Fibroblast of the conjunctiva (primary cell): ENCODE results near the gene IL21.

Experiments
- DNase-seq: peaks from one replicate; pipeline ENCODE4 v3.0.0-alpha.2; 2010; ENCODE audit warnings: low read depth

IL21 gene

DNA sequence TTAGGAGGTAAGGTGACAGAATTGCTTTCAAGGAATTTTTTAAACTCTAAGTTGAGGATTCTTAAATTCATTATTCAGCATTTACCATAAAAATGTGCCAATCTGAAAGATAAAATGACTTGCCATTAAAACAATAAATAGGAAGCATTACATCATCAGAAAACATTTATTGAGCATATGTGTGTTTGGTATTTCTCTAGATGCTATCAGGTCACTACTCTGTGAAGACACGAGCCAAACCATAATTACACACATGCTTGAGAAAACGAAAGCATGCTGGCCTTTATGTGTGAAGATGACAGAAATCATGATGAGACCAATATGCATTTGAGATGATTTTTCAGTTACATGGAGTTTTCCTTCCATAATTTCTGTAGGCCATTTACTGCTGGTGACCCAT is 12.3 kb upstream of the IL21 start:
- no peak for DNase-seq

DNA sequence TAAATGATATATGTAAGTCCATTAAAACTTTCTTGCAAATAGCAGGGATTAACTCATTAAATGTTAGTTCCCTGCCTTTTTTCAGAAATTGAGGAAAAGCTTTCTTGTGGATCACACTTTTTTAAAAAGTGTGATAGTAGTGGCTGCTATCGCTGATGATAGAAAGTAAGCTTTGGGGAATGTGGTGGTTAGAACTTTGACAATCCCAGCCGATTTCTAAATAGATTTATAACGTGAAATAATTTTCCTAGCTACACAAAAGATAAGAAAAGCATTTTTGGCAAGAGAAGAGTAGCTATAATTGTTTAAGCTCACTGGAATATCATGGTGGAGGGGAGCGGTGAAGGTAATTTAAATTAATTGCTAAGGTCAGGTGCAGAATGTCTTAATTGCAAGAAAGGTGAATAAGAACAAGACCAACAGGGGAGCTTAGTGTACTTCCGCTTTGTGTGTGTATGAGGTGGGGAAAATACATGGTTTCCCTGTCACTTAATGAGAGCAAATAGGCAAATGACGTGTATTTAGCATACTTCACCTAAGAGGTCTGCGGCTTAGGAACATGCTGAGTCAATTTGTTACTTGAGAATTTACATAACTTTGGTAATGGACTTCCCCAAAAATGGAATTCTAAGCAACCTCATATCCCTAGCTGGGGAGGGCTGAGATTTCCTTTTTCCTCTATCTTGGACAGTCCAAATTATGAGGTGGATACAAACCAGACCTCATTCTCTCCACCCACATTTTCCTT is 11.7 kb upstream of the IL21 start:
- DNase-seq: no peak

DNA sequence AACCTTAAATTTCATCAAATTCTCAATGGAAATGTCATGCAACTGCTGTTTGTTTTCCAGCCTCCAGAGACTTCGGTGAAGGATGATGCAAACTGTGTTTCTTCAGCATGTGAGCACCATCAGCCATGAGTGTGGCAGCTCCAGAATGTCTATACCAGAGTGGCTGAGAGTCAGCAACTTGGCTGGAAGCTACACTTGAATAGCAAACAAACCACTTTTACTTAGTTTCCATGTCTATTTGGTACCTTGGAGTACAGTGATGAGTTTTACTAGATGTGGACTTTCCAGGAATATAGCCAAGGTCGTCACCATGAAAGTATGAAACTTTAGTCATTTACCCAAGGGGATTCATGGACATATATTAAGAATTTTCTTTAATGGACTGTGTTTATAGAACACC is 4.3 kb upstream of the IL21 start:
- DNase-seq: peak; percentile 4

DNA sequence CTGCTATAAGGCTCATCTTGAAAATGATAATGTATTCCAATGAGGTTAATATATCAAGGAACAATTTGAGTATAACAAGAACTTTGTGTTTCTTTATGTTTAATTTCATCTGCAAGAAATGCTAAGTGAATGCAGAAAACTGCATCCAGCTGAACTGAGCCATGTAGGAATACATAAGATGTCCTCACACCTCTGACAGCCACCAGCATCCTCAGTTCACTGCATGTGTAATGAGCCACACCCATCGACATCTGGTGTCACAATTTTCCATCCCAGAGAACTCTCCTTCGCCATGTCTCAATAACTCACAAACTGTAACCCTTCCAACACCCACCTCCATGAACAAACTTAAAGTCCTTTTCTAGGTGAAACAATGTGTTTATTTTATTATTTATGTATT is 3.3 kb upstream of the IL21 start:
- no peak for DNase-seq

DNA sequence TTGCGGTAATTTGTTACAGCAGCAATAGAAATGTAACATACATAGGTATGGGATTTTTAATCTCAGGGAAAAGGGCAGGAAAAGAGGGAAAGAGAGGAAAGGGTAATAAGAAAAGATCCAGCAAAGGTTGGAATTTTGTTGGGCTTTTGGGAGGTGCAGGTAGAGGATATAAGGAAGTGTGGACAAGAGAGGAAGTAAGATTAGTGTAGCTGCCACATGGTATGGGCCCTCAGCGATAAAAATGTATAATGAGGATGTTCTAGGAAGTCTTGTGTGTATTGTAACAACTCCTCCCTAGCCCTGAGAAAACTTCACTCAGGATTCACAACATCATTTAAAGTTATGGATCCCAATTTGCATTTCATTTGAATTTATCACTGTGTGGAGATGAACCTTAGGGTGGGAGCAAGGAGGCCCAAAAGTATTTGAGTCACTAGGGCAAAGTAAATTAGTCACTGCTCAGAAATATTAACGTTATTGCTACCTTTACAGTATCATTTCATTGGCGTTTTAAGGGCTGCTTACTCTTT is 2.8 kb upstream of the IL21 start:
- no peak for DNase-seq

DNA sequence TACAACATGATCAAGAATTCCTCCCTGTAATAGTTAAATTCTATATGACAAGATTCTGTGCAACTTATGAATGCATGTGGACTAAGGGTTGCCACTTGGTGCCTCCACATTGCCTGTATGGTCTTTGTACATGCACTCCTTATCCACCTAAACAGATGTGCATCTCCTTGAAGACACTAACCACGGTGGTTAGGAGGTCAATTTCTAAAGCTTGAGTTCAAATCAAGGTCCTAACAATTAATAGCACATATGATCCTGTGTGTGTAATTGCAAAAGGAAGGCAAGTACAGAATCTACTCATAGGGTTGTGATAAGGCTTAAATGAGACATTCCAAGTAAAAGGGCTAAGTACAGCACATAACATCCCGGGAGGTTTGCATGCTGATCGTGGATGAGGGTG is 1.5 kb upstream of the IL21 start:
- DNase-seq: no peak

DNA sequence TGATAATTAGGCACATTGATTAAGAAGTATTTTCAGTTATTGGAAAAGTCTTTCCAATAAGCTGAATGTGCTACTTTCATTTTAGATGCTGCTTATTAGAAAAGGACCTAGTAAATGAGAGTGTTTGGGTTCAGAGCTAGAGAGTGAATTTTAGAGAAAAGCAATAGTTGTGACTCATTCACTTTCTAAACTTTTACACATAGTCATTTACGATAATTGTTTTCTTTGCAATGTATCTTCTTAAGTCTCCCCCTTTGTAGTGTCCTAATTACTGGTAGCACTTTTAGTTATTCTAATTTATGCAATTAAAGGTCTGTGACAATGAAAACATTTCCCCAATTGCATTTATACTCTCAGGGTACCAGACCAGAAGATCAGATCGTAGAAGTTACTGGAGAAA is 1.3 kb downstream of the IL21 start:
- DNase-seq: no peak

DNA sequence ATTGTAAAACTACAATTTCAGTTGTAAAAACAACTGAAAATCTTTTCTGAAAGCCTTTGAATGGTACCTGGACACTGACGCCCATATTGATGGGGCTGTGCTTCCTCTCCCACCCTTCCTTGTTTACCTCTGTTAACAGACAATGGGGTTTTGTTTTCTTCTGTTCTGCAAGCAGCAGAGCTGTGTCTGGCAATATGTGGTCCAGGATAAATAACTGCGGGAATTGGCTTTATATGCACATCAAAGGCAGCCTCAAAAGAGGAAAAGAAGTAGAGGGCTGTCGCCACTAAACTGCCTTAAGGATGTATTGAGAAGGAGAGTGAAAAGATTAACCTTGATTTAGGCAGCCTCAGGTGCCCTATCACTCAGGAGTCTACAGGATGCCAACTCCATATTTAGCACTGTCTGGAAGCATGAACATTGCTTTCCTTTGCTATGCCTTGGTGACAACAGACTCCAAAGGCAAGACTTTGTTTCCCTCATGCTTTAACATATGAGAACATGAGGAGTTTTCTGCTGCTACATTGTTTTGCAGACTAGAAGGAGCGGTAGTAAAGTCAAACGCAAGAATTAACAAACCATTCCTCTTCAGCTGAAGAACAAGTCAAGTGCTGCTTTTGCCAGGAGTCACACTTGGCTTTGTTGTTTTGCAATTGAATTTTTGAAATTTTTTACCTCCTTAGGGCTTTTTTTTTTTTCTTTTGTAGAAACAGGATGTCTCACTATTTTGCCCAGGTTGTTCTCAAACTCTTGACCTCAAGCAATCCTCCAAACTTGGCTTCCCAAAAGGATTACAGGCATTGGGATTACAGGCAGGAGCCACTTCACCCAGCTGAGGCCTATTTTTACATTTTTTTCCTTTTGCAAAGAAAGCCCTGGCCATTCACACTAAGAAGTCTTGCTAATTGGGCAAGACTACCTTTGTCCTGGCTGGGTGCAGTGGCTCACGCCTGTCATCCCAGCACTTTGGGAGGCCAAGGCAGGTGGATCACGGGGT is 3.0 kb downstream of the IL21 start:
- no peak for DNase-seq

DNA sequence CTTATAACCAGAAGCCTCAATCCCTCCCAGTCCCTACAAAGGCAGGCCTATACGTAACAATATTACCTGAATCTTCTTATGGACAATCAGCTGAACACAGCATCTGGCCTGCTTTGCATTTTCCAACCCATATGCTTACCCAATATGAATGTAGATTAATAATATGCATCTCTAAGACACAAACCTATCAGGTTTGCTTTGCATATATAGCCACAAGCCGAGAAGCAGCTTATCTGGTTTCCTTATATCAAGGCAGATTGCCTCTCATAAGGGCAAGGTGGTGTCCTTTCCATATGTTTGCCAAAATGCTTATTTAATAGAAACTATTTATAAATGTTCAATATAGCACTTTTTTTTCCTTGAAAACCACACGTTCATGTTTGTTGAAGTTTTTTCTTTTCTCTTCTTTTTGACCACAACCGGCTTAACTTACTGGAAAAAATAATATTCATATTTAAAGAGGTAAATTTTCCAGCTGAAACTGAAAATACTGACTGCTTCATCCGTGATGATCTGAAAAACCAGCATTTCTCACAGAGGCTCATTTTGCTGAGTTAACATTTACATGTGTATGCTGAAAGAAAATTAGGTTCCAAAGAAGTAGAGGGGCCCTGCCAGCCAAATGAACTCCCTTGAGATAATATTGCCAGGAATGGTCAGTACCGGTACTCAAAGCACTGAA is 3.8 kb downstream of the IL21 start:
- no peak for DNase-seq

DNA sequence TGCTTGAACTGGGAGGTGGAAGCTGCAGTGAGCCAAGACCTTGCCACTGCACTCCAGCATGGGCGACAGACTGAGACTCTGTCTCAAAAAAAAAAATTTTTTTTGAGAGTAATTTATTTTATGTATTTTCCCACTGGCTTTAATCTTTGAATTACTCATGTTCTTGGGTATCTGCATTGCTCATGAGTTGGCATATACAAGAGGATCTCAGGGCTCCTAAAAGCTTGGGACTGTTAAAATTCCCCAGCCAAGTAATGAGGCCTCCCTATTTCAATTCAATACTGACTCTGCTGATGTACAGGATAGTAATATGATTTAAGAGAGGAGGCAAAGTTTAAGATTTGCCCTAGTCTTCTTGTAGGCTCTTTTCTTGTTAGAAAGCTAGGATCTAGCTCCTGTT is 6.2 kb downstream of the IL21 start:
- no peak for DNase-seq

DNA sequence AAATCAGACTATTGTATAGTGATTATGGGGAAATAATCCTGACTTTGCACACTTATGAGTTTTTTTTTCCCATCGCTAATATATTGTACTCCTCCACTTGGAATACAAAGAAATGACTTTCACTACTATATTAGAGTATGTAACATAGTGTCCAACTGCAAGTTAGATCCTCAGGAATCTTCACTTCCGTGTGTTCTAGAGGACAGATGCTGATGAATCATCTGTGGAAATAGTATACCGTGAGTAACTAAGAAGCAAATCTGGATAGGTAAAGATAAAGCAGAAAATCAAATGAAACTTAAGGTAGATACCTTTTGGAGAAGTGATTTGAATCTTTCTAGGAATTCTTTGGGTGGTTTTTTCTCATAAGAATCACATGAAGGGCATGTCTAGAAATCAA is 8.3 kb downstream of the IL21 start:
- DNase-seq: no peak

DNA sequence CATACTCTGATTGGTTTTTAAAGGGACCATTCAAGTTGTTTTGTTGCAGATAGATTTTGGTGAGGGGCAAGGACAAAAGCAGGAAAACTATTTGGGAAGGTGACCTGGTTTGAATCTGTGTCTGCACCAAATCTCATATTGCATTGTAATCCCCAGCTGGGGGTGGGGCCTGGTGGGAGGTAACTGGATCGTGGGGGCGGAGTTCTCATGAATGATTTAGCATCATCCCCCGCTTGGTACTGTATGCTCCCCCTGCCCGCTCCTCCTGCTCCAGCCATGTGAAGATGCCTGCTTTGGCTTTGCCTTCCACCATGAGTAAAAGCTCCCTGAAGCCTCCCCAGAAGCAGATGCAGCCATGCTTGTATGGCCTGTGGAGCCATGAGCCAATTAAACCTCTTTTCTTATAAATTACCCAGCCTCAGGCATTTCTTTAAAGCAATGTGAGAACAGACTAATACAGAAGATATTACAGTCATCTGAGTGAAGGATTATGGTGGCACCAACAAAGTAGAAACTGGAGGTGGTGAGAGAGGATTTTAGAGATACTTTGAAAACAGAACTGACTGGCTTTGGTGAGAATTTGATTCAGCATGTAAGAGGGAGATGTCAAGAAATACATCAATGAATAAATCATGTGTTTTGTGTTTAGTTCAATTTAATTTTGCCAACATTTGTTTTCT is 14.4 kb downstream of the IL21 start:
- no peak for DNase-seq

DNA sequence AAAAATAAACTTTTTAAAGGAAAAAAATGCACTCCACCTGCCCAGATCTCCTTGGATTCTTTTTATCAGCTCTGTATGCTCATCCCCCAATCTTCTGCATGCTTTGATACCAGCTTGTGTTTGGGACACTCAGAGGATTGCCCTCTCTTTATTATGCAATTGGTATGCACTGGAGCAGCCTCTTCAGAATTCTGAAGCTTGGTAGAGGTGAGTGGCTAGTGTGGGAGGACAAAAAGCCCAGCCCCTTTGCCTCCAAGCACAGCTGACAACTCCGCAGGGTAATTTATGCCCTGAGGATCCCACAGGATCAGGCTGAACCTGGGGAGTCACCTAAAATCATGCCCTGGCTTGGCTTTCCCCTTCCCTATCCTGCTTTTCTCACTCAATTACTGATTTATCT is 16.7 kb downstream of the IL21 start:
- DNase-seq: no peak

DNA sequence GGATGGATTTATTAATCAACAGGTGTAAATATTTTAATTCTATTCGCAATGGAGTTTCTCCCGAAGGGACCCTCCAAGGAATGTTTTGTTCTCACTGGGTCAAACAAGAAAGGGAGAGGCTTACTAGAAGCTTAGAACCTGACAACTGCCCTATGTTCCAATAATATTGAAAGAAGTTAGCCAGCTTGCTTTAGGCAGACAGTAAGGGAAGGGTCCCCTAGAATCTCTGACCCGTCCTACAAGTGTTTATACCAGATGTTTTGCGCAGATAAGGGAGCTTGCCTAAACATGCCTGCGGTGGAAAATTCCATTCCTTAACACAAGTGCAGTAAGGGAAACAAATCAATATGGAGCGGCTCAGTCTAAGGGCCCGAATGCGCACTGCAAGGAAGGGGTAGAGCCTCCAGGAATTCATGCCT is 17.7 kb downstream of the IL21 start:
- no peak for DNase-seq

DNA sequence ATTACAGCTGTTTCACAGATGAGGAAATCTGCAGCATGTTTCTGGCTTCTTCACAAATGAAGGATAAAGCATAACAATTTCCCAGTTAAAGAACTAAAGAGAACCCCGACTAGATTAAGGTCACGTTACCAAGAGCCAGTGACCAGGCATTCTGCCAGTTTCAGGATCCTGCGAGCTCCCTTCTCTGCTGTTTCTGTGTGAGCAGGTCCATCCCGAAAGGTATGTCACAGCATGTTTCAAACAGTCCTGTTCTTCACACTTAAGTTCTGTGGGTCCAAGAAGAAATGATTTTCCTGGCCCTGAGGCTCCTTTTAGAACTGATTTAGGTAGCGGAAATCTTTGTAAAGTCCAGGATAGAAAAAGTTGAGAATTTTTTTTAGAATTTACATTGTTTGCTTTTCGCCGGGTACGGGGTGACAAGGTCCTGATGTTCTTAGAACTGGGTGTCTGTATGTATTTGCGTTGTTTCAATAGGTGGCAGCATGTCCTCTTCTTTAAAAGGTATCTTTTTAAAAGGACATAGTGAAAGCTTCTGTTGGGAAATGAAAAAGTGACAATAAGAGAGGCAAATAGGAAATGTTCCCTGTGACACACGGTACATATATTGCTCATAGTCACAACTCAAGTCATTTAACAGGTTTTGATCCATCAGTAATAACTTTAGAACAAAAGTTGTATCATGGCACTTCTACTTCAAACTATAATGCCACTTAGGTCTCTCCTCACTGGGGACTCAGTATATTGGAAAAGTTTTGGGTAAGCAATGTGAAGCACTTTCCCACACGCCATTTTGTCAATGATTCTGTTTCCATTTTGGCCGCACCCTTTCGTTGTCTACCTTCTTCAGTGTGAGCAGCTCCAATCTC is 18.4 kb downstream of the IL21 start:
- peak; percentile 55 for DNase-seq

DNA sequence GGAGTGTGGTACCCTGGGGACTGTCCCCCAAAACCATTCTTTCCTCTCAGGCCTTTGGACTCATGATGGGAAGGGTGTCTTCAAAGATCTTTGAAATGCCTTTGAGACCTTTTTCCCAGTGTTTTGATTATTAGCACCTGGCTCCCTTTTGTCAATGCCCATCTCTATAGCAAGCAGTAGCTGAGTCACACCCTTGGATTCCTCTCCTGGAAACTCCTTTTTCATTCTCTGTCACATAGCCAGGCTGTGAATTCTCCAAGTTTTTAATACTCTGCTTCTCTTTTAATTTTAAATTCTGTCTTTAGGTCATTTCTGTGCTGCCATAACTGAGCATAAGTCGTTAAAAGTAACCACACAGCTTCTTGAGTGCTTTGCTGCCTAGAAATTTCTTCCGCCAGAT is 29.7 kb downstream of the IL21 start:
- no peak for DNase-seq

DNA sequence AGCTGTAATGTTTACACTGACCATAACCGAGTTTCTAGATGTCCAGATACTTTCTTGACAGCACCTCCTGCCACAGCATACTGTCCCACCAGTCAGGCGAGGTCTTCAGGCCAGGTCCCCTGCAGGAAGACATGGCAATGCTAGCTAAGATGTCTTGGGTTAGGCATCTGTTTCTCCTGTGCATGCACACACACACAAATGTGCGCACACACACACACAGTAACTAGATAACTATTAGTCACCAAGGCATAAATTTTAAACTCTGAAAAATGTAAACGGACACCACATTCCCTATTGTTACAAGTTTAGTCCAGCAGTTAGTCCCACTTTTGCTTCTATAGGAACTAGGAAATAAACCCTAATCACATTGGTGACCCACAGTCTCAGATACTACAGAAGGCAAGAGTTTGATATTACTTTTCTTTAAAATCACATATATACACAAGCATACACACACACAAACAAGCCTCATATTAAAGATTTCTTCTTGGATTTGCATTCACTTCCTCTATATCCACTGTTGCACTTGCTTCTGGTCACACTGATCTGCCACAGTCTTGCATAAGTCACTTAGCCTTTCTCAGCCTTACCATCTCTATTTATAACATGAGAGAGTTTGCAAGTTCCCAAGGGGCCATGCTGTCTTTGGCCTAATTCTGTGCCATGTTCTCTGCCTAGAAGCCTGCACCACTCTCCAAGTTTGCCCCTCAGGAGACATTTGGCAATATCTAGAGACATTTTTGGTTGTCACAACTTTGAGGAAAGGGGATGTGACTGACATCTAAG is 32.2 kb downstream of the IL21 start:
- DNase-seq: peak; percentile 8

DNA sequence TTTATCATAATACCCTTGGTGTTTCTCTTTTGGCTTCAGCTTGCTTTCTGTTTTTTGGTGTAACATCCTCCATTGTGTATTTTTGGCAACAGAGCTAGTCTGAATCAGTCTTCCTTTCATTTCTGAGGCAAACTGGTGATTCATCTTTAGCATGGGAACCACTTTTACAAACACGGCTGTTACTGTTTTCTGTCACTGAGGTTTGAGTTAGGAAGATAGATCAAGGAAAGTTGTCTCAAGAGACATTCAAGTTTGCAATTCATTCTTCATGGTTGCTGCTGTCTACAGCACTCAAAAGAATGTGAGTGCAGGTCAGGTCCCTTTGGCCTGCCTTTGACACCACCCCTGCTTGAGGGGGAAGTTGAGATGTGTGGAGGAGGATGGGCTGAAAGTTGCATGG is 36.3 kb downstream of the IL21 start:
- peak; percentile 38 for DNase-seq

DNA sequence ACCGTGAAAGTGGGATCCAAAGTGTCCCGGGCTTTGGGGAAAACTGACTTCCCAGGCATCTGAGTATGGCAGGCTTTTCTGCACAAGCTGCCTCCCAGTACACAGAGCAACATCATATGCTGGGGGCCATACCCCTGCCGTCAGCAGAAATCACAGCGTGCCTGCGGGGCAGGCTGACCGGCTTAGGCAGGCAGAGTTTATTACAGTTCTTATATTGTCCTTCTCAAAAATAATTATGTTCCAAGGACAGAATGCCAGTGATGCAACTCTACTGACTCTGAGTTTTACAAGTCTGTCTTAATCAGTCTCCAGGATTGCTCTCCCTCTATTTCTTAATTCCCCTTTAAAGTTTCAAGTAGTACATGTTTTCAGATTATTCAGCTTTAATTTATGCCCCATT is 37.0 kb downstream of the IL21 start:
- DNase-seq: peak; percentile 6
